HL-60 (cell line): Measurements from ENCODE around the gene GBP7.

Experiments
- DNase-seq, 2 experiments: peaks; one replicate each; pipeline ENCODE4 v3.0.0-alpha.2; 2010 to 2020; ENCODE audit warnings: low read depth in 1 of 2, low spot score in 1 of 2
- H3K27ac ChIP-seq: fragments of 250-450 bp; sonication (Bioruptor Pico); replicated peaks from 2 replicates; pipeline ENCODE4 v1.5.1; 2020; ENCODE audit warnings: mild to moderate bottlenecking, moderate library complexity
- H3K27me3 ChIP-seq: fragments of 250-450 bp; sonication (Bioruptor Pico); 2 replicates; pipeline ENCODE4 v1.5.1; 2021; ENCODE audit warnings: mild to moderate bottlenecking, moderate library complexity; ENCODE audit not compliant: insufficient read depth, poor library complexity, severe bottlenecking
- H3K4me3 ChIP-seq: replicated peaks from 2 replicates; pipeline ENCODE4 v1.5.1; 2011; ENCODE audit warnings: mild to moderate bottlenecking, control low read depth, low read length; ENCODE audit not compliant: insufficient read depth
- CTCF ChIP-seq: IDR thresholded peaks from one replicate; pipeline ENCODE4 v1.5.1; 2011; ENCODE audit warnings: low read length, control low read depth, inconsistent platforms; ENCODE audit not compliant: insufficient read depth
- GABPA ChIP-seq: IDR thresholded peaks from 2 replicates; pipeline ENCODE4 v1.6.1; 2012; ENCODE audit warnings: low read depth
- POLR2AphosphoS5 ChIP-seq: IDR thresholded peaks from 2 replicates; pipeline ENCODE4 v1.6.1; 2012; ENCODE audit warnings: low read depth
- SPI1 ChIP-seq: IDR thresholded peaks from 2 replicates; pipeline ENCODE4 v1.6.1; 2012; ENCODE audit warnings: low read depth, mild to moderate bottlenecking, borderline replicate concordance
- TF ChIP-seq, protein P1 (sequence below): IDR thresholded peaks from 2 replicates; pipeline ENCODE4 v1.6.1; 2012; ENCODE audit warnings: low read depth; ENCODE audit not compliant: insufficient replicate concordance

The GBP7 gene

GRCh38 chr1:89198491-89199072 is 22.8 kb upstream of the GBP7 start, which contains the start of gene GBP4:
GBP4 (minus strand) TSS chr1:89198942; CDS start chr1:89198834, 108 bp downstream.
- TF ChIP-seq SPI1 (no peak), GABPA (no peak), CTCF (no peak), POLR2AphosphoS5 (no peak)
- TF ChIP-seq, protein P1, sequence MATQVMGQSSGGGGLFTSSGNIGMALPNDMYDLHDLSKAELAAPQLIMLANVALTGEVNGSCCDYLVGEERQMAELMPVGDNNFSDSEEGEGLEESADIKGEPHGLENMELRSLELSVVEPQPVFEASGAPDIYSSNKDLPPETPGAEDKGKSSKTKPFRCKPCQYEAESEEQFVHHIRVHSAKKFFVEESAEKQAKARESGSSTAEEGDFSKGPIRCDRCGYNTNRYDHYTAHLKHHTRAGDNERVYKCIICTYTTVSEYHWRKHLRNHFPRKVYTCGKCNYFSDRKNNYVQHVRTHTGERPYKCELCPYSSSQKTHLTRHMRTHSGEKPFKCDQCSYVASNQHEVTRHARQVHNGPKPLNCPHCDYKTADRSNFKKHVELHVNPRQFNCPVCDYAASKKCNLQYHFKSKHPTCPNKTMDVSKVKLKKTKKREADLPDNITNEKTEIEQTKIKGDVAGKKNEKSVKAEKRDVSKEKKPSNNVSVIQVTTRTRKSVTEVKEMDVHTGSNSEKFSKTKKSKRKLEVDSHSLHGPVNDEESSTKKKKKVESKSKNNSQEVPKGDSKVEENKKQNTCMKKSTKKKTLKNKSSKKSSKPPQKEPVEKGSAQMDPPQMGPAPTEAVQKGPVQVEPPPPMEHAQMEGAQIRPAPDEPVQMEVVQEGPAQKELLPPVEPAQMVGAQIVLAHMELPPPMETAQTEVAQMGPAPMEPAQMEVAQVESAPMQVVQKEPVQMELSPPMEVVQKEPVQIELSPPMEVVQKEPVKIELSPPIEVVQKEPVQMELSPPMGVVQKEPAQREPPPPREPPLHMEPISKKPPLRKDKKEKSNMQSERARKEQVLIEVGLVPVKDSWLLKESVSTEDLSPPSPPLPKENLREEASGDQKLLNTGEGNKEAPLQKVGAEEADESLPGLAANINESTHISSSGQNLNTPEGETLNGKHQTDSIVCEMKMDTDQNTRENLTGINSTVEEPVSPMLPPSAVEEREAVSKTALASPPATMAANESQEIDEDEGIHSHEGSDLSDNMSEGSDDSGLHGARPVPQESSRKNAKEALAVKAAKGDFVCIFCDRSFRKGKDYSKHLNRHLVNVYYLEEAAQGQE, result no peak
- no peak for DNase-seq
- H3K27me3 ChIP-seq, result peaks cover 10% of the 10 kb centered on the region
- no peak within 1 kb of the TSS for H3K27ac ChIP-seq
- H3K4me3 ChIP-seq, result peak within 1 kb of the TSS; percentile 40

GRCh38 chr1:89198081-89198480 is 22.3 kb upstream of the GBP7 start:
- H3K27ac ChIP-seq, result no peak overlapping the region
- peaks cover 10% of the 10 kb centered on the region for H3K27me3 ChIP-seq
- peak overlapping the region; percentile 40 for H3K4me3 ChIP-seq
- no peak for DNase-seq
- TF ChIP-seq SPI1 (no peak), GABPA (no peak), POLR2AphosphoS5 (no peak), CTCF (no peak)
- TF ChIP-seq, protein P1, result no peak

- TF ChIP-seq SPI1 (0 out of 2 replicates have a peak, but pooled peaks have one; percentile 9), GABPA (no peak)
- H3K27ac ChIP-seq, result no peak overlapping the region
- H3K27me3 ChIP-seq, result peaks cover 10% of the 10 kb centered on the region
- no peak overlapping the region for H3K4me3 ChIP-seq
- no peak for DNase-seq
These were observed 19.7 kb upstream of the GBP7 start for GRCh38 chr1:89195476-89195875.

DNA sequence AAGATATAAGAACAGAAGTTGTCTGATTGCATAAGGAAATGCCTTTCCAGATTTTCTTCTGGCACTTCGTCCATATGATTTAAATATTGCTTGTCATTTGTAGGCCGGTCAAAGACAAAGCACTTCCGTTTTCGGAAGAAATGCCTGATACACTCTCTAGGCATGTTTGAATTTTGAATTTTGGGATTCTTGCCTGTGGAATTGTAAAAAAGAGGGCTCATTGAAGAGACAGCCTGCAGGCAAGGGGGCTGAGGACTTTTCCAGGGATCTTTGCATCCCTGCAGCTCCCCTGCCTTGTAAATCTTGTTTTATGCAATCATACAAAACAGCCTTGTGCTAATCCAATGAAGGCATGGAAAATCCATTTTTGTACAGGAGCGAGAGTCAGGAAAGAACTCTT is 15.5 kb upstream of the GBP7 start:
- Histone ChIP-seq H3K4me3 (no peak overlapping the region), H3K27ac (no peak overlapping the region), H3K27me3 (peaks cover 2% of the 10 kb centered on the region)
- TF ChIP-seq POLR2AphosphoS5, result no peak
- TF ChIP-seq, protein P1, result no peak
- TF ChIP-seq SPI1, result no peak
- TF ChIP-seq CTCF, result no peak
- TF ChIP-seq GABPA, result no peak
- no peak for DNase-seq
